Measurements from ENCODE around the gene CD37. TPM values are rescaled to one million over a fixed set of nuclear protein-coding genes. Genes with fewer than 3 reads are reported as not detected.
"Not testable (repeated sequence)": the region's sequence is repeated elsewhere in the genome, so short reads cannot be mapped to it uniquely, and the experiment has no call there.

Gene CD37
- not detected for total RNA-seq
- polyA plus RNA-seq (2013, experiment 1 of 2), result not detected
- polyA plus RNA-seq (2013, experiment 2 of 2), result not detected
- long read RNA-seq, experiment 1, result 0 reads
- long read RNA-seq, experiment 2, result 0 reads
- long read RNA-seq, experiment 3, result 0 reads
- long read RNA-seq, experiment 4, result 0 reads

GRCh38 chr19:49335071-49335783 lies at the start of gene CD37:
Gene CD37, plus strand, starts transcription at chr19:49335406. Its CDS starts 135 bp downstream, at chr19:49335541.
- Histone ChIP-seq H3K36me3 (ENCODE audit: control insufficient read depth, insufficient read depth, low read length) (peaks cover 4% of the 10 kb centered on the region), H3K4me3 (ENCODE audit: low read length) (no peak within 1 kb of the TSS), H3K4me1 (ENCODE audit: control insufficient read depth, insufficient read depth, low read length) (no peaks in the 10 kb centered on the region), H3K27ac (ENCODE audit: low read depth, low read length) (no peak within 1 kb of the TSS), H3K9ac (ENCODE audit: extremely low read depth, low read length, poor library complexity, severe bottlenecking) (no peak within 1 kb of the TSS), H3K9me3 (ENCODE audit: control insufficient read depth, low read length) (no peaks in the 10 kb centered on the region), H3K27me3 (ENCODE audit: control insufficient read depth, insufficient read depth, low read length, poor library complexity, severe bottlenecking) (peaks cover 6% of the 10 kb centered on the region)
- WGBS, 2 experiments (ENCODE audit: insufficient coverage in 1 of 2, insufficient read length in 1 of 2), result 88 to 97% methylated on average over 9 to 13 of the region's 13 CpGs
- H3K36me3 Mint-ChIP-seq (ENCODE audit: low read depth), result peaks cover 24% of the 10 kb centered on the region
- peaks cover 9% of the 10 kb centered on the region for H3K4me1 Mint-ChIP-seq
- TF ChIP-seq, protein P1, sequence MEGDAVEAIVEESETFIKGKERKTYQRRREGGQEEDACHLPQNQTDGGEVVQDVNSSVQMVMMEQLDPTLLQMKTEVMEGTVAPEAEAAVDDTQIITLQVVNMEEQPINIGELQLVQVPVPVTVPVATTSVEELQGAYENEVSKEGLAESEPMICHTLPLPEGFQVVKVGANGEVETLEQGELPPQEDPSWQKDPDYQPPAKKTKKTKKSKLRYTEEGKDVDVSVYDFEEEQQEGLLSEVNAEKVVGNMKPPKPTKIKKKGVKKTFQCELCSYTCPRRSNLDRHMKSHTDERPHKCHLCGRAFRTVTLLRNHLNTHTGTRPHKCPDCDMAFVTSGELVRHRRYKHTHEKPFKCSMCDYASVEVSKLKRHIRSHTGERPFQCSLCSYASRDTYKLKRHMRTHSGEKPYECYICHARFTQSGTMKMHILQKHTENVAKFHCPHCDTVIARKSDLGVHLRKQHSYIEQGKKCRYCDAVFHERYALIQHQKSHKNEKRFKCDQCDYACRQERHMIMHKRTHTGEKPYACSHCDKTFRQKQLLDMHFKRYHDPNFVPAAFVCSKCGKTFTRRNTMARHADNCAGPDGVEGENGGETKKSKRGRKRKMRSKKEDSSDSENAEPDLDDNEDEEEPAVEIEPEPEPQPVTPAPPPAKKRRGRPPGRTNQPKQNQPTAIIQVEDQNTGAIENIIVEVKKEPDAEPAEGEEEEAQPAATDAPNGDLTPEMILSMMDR (conservative IDR thresholded peaks at IDR 0.05), result no peak
- H3K27ac Mint-ChIP-seq, result peak within 1 kb of the TSS; percentile 44
- H3K27me3 Mint-ChIP-seq (ENCODE audit: insufficient read depth), result peaks cover 17% of the 10 kb centered on the region
- no peak within 1 kb of the TSS for H3K4me3 Mint-ChIP-seq
- peaks cover 2% of the 10 kb centered on the region for H3K9me3 Mint-ChIP-seq
- DNase-seq, result peak; percentile 44

DNA sequence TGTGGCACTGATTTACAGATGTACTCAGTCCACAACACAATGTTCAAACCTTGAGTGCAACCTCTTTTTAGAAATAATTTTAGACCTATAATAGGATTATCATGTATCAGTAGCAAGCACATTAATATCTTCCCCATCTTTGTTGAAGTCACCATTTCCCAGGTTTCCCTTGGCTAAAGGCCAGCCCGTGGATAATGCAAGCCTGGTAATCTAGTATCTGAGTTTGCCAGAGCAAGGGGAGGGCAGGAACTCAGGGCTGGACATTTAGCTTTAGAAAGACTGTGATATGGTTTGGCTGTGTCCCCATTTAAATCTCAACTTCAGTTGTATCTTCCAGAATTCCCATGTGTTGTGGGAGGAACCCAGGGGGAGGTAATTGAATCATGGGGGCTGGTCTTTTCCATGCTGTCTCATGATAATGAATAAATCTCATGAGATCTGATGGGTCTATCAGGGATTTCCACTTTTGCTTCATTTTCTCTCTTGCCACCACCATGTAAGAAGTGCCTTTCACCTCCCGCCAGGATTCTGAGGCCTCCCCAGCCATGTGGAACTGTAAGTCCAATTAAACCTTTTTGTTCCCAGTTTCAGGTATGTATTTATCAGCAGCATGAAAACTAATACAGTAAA lies 48.0 kb upstream of the CD37 start:
- Histone ChIP-seq H3K27ac (ENCODE audit: low read depth, low read length) (no peak overlapping the region), H3K4me1 (ENCODE audit: control insufficient read depth, insufficient read depth, low read length) (no peaks in the 10 kb centered on the region), H3K27me3 (ENCODE audit: control insufficient read depth, insufficient read depth, low read length, poor library complexity, severe bottlenecking) (peaks cover 16% of the 10 kb centered on the region), H3K9ac (ENCODE audit: extremely low read depth, low read length, poor library complexity, severe bottlenecking) (no peak overlapping the region), H3K4me3 (ENCODE audit: low read length) (no peak overlapping the region), H3K9me3 (ENCODE audit: control insufficient read depth, low read length) (peaks cover 32% of the 10 kb centered on the region), H3K36me3 (ENCODE audit: control insufficient read depth, insufficient read depth, low read length) (no peaks in the 10 kb centered on the region)
- 58 to 80% methylated on average over 1 to 2 of the region's 2 CpGs for WGBS, 2 experiments (ENCODE audit: insufficient coverage in 1 of 2, insufficient read length in 1 of 2)
- Mint-ChIP-seq H3K9me3 (peaks cover 12% of the 10 kb centered on the region), H3K36me3 (ENCODE audit: low read depth) (peaks cover 2% of the 10 kb centered on the region), H3K4me1 (no peaks in the 10 kb centered on the region), H3K4me3 (no peak overlapping the region), H3K27me3 (ENCODE audit: insufficient read depth) (peaks cover 44% of the 10 kb centered on the region), H3K27ac (no peak overlapping the region)
- TF ChIP-seq, protein P1 (conservative IDR thresholded peaks at IDR 0.05), result no peak
- DNase-seq, result no peak

DNA sequence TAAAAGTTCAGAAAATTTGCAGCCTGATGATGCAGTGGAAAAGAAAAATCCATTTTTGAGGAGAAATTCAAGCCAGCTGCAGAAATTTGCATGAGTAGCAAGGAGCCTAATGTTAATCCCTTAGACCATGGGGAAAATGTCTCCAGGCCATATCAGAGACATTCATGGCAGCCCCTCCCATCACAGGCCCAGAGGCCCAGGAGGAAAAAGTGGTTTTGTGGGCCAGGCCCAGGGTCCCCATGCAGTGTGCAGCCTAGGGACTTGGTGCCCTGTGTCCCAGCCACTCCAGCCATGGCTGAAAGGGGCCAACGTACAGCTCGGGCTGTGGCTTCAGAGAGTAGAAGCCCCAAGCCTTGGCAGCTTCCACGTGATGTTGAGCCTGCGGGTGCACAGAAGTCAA lies 47.0 kb upstream of the CD37 start:
- peaks cover 16% of the 10 kb centered on the region for H3K27me3 ChIP-seq (ENCODE audit: control insufficient read depth, insufficient read depth, low read length, poor library complexity, severe bottlenecking)
- Mint-ChIP-seq H3K27me3 (ENCODE audit: insufficient read depth) (peaks cover 37% of the 10 kb centered on the region), H3K9me3 (peaks cover 12% of the 10 kb centered on the region)
- not testable (repeated sequence) for H3K36me3 Mint-ChIP-seq (ENCODE audit: low read depth); H3K27ac Mint-ChIP-seq; H3K4me3 Mint-ChIP-seq; H3K4me3 ChIP-seq (ENCODE audit: low read length); H3K9ac ChIP-seq (ENCODE audit: extremely low read depth, low read length, poor library complexity, severe bottlenecking); DNase-seq; H3K4me1 Mint-ChIP-seq; H3K36me3 ChIP-seq (ENCODE audit: control insufficient read depth, insufficient read depth, low read length); H3K27ac ChIP-seq (ENCODE audit: low read depth, low read length); H3K4me1 ChIP-seq (ENCODE audit: control insufficient read depth, insufficient read depth, low read length)
- H3K9me3 ChIP-seq (ENCODE audit: control insufficient read depth, low read length), result peaks cover 38% of the 10 kb centered on the region
- WGBS, 2 experiments (ENCODE audit: insufficient coverage in 1 of 2, insufficient read length in 1 of 2), result 95 to 96% methylated on average over 4 of the region's 4 CpGs

GRCh38 chr19:49289286-49289685 lies 45.9 kb upstream of the CD37 start:
- Histone ChIP-seq H3K9me3 (ENCODE audit: control insufficient read depth, low read length) (peaks cover 38% of the 10 kb centered on the region), H3K27me3 (ENCODE audit: control insufficient read depth, insufficient read depth, low read length, poor library complexity, severe bottlenecking) (peaks cover 16% of the 10 kb centered on the region)
- H3K27ac Mint-ChIP-seq; H3K4me1 ChIP-seq (ENCODE audit: control insufficient read depth, insufficient read depth, low read length); H3K36me3 ChIP-seq (ENCODE audit: control insufficient read depth, insufficient read depth, low read length); H3K4me3 ChIP-seq (ENCODE audit: low read length); H3K4me3 Mint-ChIP-seq; DNase-seq; H3K36me3 Mint-ChIP-seq (ENCODE audit: low read depth); H3K9ac ChIP-seq (ENCODE audit: extremely low read depth, low read length, poor library complexity, severe bottlenecking); H3K27ac ChIP-seq (ENCODE audit: low read depth, low read length); H3K4me1 Mint-ChIP-seq: not testable (repeated sequence)
- WGBS, 2 experiments (ENCODE audit: insufficient coverage in 1 of 2, insufficient read length in 1 of 2), result 65% methylated on average over 2 of the region's 2 CpGs; no CpG with 5 or more reads in 1 of the 2 experiments
- Mint-ChIP-seq H3K9me3 (peaks cover 12% of the 10 kb centered on the region), H3K27me3 (ENCODE audit: insufficient read depth) (peaks cover 34% of the 10 kb centered on the region)
